H9 (cell line): ENCODE data around the gene WDR33. TPM values are rescaled to one million over a fixed set of nuclear protein-coding genes. Genes with fewer than 3 reads are reported as not detected.

Experiments
- DNase-seq: peaks from one replicate; pipeline ENCODE4 v3.0.0-alpha.2; 2017
- H2AFZ ChIP-seq: one replicate; pipeline ENCODE4 v1.6.1; 2013; ENCODE audit warnings: mild to moderate bottlenecking, low read length, control low read depth, moderate library complexity
- H2AK5ac ChIP-seq: 2 replicates; pipeline ENCODE4 v1.6.1; 2013; ENCODE audit warnings: low read length, control low read depth, mixed read lengths; ENCODE audit not compliant: insufficient read length
- H2BK120ac ChIP-seq: one replicate; pipeline ENCODE4 v1.6.1; 2013; ENCODE audit warnings: low read depth, mild to moderate bottlenecking, low read length, control low read depth, inconsistent platforms; ENCODE audit not compliant: poor library complexity, severe bottlenecking
- H2BK12ac ChIP-seq: 2 replicates; pipeline ENCODE4 v1.6.1; 2013; ENCODE audit warnings: low read length, control low read depth, mixed read lengths, low read depth; ENCODE audit not compliant: insufficient read length
- H2BK15ac ChIP-seq: 2 replicates; pipeline ENCODE4 v1.6.1; 2013; ENCODE audit warnings: low read depth, low read length, control low read depth
- H2BK20ac ChIP-seq: one replicate; pipeline ENCODE4 v1.6.1; 2013; ENCODE audit warnings: low read depth, mild to moderate bottlenecking, low read length, control low read depth, inconsistent platforms; ENCODE audit not compliant: poor library complexity, severe bottlenecking
- H2BK5ac ChIP-seq: 2 replicates; pipeline ENCODE4 v1.6.1; 2013; ENCODE audit warnings: low read length, control low read depth, mixed read lengths; ENCODE audit not compliant: insufficient read length
- H3K14ac ChIP-seq: 2 replicates; pipeline ENCODE4 v1.6.1; 2013; ENCODE audit warnings: low read length, control low read depth; ENCODE audit not compliant: insufficient read depth
- H3K18ac ChIP-seq: 2 replicates; pipeline ENCODE4 v1.6.1; 2013; ENCODE audit warnings: low read depth, mild to moderate bottlenecking, mixed read lengths, low read length, control low read depth; ENCODE audit not compliant: insufficient read length
- H3K23ac ChIP-seq: 2 replicates; pipeline ENCODE4 v1.6.1; 2013; ENCODE audit warnings: low read length, control low read depth, mixed read lengths, low read depth; ENCODE audit not compliant: insufficient read length
- H3K23me2 ChIP-seq: 2 replicates; pipeline ENCODE4 v1.6.1; 2013; ENCODE audit warnings: low read depth, mild to moderate bottlenecking, mixed read lengths, low read length, control low read depth; ENCODE audit not compliant: insufficient read length, poor library complexity, severe bottlenecking
- H3K27ac ChIP-seq: 2 replicates; pipeline ENCODE4 v1.5.1; 2013; ENCODE audit warnings: low read length, control low read depth, mixed read lengths, low read depth; ENCODE audit not compliant: insufficient read length
- H3K27me3 ChIP-seq: 2 replicates; pipeline ENCODE4 v1.6.1; 2013; ENCODE audit warnings: low read length, control low read depth, inconsistent platforms; ENCODE audit not compliant: insufficient read depth
- H3K4ac ChIP-seq: 2 replicates; pipeline ENCODE4 v1.6.1; 2013; ENCODE audit warnings: low read depth, mild to moderate bottlenecking, control low read depth, inconsistent platforms, low read length, moderate library complexity
- H3K4me1 ChIP-seq: 2 replicates; pipeline ENCODE4 v1.6.1; 2013; ENCODE audit warnings: low read length, control low read depth, inconsistent platforms; ENCODE audit not compliant: insufficient read depth
- H3K4me2 ChIP-seq: 2 replicates; pipeline ENCODE4 v1.6.1; 2013; ENCODE audit warnings: low read length, control low read depth, mixed read lengths; ENCODE audit not compliant: insufficient read length, insufficient read depth
- H3K56ac ChIP-seq: 2 replicates; pipeline ENCODE4 v1.6.1; 2013; ENCODE audit warnings: low read depth, mild to moderate bottlenecking, mixed read lengths, low read length, control low read depth; ENCODE audit not compliant: insufficient read length
- H3K79me1 ChIP-seq: 2 replicates; pipeline ENCODE4 v1.6.1; 2013; ENCODE audit warnings: low read depth, mild to moderate bottlenecking, moderate library complexity, low read length, control low read depth, inconsistent platforms; ENCODE audit not compliant: insufficient read depth, poor library complexity, severe bottlenecking
- H3K79me2 ChIP-seq: 2 replicates; pipeline ENCODE4 v1.6.1; 2013; ENCODE audit warnings: low read length, control low read depth, inconsistent platforms; ENCODE audit not compliant: insufficient read depth
- H3K9ac ChIP-seq: 2 replicates; pipeline ENCODE4 v1.6.1; 2013; ENCODE audit warnings: low read length, control low read depth, mixed read lengths; ENCODE audit not compliant: insufficient read length; ENCODE audit errors: extremely low read depth
- H3K9me3 ChIP-seq: one replicate; pipeline ENCODE4 v1.6.1; 2013; ENCODE audit warnings: low read depth, low read length, inconsistent platforms; ENCODE audit not compliant: control insufficient read depth
- H3T11ph ChIP-seq: one replicate; pipeline ENCODE4 v1.6.1; 2013; ENCODE audit warnings: mild to moderate bottlenecking, low read length, control low read depth, inconsistent platforms
- H4K20me1 ChIP-seq: one replicate; pipeline ENCODE4 v1.6.1; 2013; ENCODE audit not compliant: control insufficient read depth, insufficient read length, insufficient read depth
- H4K5ac ChIP-seq: 2 replicates; pipeline ENCODE4 v1.6.1; 2013; ENCODE audit warnings: low read depth, mild to moderate bottlenecking, mixed read lengths, low read length, control low read depth; ENCODE audit not compliant: insufficient read length
- H4K8ac ChIP-seq: replicated peaks from 2 replicates; pipeline ENCODE4 v1.6.1; 2013; ENCODE audit warnings: low read length, control low read depth, mixed read lengths, low read depth; ENCODE audit not compliant: insufficient read length
- H4K91ac ChIP-seq: 2 replicates; pipeline ENCODE4 v1.6.1; 2013; ENCODE audit warnings: low read depth, mild to moderate bottlenecking, moderate library complexity, mixed read lengths, low read length, control low read depth; ENCODE audit not compliant: insufficient read length
- H3K27ac Mint-ChIP-seq, 3 experiments: 2 replicates in 2 of 3; 3 replicates in 1 of 3; pipeline ENCODE4 v1.8.0; 2020 to 2021; ENCODE audit warnings: mixed read lengths in 3 of 3, mild to moderate bottlenecking in 1 of 3, moderate library complexity in 1 of 3
- H3K27me3 Mint-ChIP-seq: 2 replicates; pipeline ENCODE4 v1.8.0; 2021; ENCODE audit warnings: low read depth, mild to moderate bottlenecking, moderate library complexity, mixed read lengths
- H3K36me3 Mint-ChIP-seq, 3 experiments: 2 replicates in 2 of 3; 3 replicates in 1 of 3; pipeline ENCODE4 v1.8.0; 2020 to 2021; ENCODE audit warnings: low read depth in 3 of 3, mixed read lengths in 3 of 3; ENCODE audit not compliant: insufficient read depth in 1 of 3
- H3K4me1 Mint-ChIP-seq, 2 experiments: 2 replicates each; pipeline ENCODE4 v1.8.0; 2020; ENCODE audit warnings: mixed read lengths in 2 of 2
- H3K4me3 Mint-ChIP-seq, 2 experiments: 2 replicates in 1 of 2; 3 replicates in 1 of 2; pipeline ENCODE4 v1.8.0; 2020 to 2021; ENCODE audit warnings: mild to moderate bottlenecking in 2 of 2, mixed read lengths in 2 of 2, moderate library complexity in 1 of 2
- H3K9me3 Mint-ChIP-seq, 2 experiments: 2 replicates in 1 of 2; 3 replicates in 1 of 2; pipeline ENCODE4 v1.8.0; 2020; ENCODE audit warnings: mild to moderate bottlenecking in 2 of 2, mixed read lengths in 2 of 2, moderate library complexity in 1 of 2
- WGBS: extraction: QIAGEN DNeasy Blood & Tissue Kit; methylation state at CpG from one replicate; pipeline ENCODE4 v1.1.7; 2013; ENCODE audit warnings: missing lambda C conversion rate, low lambda C conversion rate, mixed read lengths; ENCODE audit not compliant: insufficient read length; ENCODE audit errors: extremely low coverage; 5-methylcytosine and 5-hydroxymethylcytosine counted together
- total RNA-seq: library from RNA; stranded (reverse); gene quantifications from 2 replicates; pipeline ENCODE4 v1.2.1, GENCODE V29; 2021
- TF ChIP-seq, protein P1 (sequence below): fragments of 200-600 bp; sonication (generic); conservative IDR thresholded peaks from 3 replicates; pipeline ENCODE4 v1.8.0; 2021; ENCODE audit warnings: antibody characterized with exemption, mild to moderate bottlenecking

The WDR33 gene
- total RNA-seq, 1 experiment from 2014 or later: 86.0 TPM

DNA sequence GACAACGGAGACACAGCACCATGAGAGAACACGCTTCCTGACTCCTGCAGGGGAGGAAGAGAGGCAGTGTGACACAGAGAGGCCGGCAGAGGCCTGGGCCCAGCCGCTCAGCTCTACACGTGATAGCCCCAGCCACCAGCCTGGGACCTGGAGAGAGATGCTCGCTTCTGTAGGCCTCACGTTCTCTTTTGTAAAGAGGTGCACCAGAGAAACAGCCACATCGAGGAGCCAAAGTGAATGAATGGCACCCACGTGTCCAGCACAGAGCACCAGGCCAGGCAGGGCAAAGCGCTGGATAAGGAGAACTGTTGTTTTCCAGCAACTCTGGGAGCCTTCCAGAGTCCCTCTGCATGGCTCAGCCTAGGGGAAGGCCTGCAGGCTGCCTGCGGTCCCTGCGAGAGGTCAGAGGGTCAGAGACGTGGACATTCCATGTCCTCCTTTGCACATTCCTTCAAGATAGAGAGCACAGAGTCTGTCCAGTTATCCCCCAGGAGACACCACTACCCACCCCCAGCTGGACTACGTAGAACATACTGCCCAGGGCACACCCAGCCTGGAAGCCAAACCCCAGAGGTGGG lies 149.8 kb downstream of the WDR33 start:
- no peaks in the 10 kb centered on the region for H3K79me1 ChIP-seq
- no peak overlapping the region for H2BK5ac ChIP-seq
- H2AFZ ChIP-seq: no peak overlapping the region
- H3K79me2 ChIP-seq: 0 out of 2 replicates have a peak, but pooled peaks cover 2% of the 10 kb centered on the region
- H4K20me1 ChIP-seq: no peaks in the 10 kb centered on the region
- H2BK12ac ChIP-seq: no peak overlapping the region
- no peak overlapping the region for H3K27ac ChIP-seq
- Mint-ChIP-seq H3K27me3 (peaks cover 35% of the 10 kb centered on the region), H3K9me3 (no peaks in the 10 kb centered on the region), H3K36me3 (peaks cover 0 to 2% (median 0%) of the 10 kb centered on the region in 3 experiments; a peak in 3 of 7 replicates), H3K4me1 (peaks cover 3 to 4% of the 10 kb centered on the region in 2 experiments; a peak in 2 of 4 replicates), H3K4me3 (no peak overlapping the region), H3K27ac (no peak overlapping the region; a peak in 1 of 7 replicates)
- no peak overlapping the region for H4K5ac ChIP-seq
- WGBS: no CpG with 5 or more reads among the region's 14 CpGs
- H2AK5ac ChIP-seq: no peak overlapping the region
- H3K14ac ChIP-seq: no peak overlapping the region
- no peak overlapping the region for H3K23ac ChIP-seq
- peaks cover 4% of the 10 kb centered on the region for H3K23me2 ChIP-seq
- TF ChIP-seq, protein P1, sequence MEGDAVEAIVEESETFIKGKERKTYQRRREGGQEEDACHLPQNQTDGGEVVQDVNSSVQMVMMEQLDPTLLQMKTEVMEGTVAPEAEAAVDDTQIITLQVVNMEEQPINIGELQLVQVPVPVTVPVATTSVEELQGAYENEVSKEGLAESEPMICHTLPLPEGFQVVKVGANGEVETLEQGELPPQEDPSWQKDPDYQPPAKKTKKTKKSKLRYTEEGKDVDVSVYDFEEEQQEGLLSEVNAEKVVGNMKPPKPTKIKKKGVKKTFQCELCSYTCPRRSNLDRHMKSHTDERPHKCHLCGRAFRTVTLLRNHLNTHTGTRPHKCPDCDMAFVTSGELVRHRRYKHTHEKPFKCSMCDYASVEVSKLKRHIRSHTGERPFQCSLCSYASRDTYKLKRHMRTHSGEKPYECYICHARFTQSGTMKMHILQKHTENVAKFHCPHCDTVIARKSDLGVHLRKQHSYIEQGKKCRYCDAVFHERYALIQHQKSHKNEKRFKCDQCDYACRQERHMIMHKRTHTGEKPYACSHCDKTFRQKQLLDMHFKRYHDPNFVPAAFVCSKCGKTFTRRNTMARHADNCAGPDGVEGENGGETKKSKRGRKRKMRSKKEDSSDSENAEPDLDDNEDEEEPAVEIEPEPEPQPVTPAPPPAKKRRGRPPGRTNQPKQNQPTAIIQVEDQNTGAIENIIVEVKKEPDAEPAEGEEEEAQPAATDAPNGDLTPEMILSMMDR: no peak
- H3K9me3 ChIP-seq: no peaks in the 10 kb centered on the region
- no peak overlapping the region for H3K18ac ChIP-seq
- no peak for DNase-seq
- H2BK20ac ChIP-seq: no peak overlapping the region
- no peak overlapping the region for H4K91ac ChIP-seq
- H3T11ph ChIP-seq: no peak overlapping the region
- H3K4me1 ChIP-seq: no peaks in the 10 kb centered on the region
- H3K56ac ChIP-seq: no peak overlapping the region
- H4K8ac ChIP-seq: no peak overlapping the region
- no peak overlapping the region for H3K4me2 ChIP-seq
- no peak overlapping the region for H2BK15ac ChIP-seq
- H3K27me3 ChIP-seq: peaks cover 14% of the 10 kb centered on the region; the same call in 1 of the 2 replicates
- H3K4ac ChIP-seq: no peak overlapping the region
- H3K9ac ChIP-seq: no peak overlapping the region
- no peak overlapping the region for H2BK120ac ChIP-seq
